Femur (tissue), 1 donor: ENCODE measurements around the gene SPOCD1.
A peak's percentile ranks its signal among the peaks of the same experiment; 100 is the strongest.

ENCODE experiments used
- DNase-seq: peaks from one replicate; pipeline ENCODE4 v3.0.0-alpha.2; 2017

Gene SPOCD1

GRCh38 chr1:31799895-31800673 is 15.7 kb downstream of the SPOCD1 start:
- DNase-seq: peak; percentile 17

DNA sequence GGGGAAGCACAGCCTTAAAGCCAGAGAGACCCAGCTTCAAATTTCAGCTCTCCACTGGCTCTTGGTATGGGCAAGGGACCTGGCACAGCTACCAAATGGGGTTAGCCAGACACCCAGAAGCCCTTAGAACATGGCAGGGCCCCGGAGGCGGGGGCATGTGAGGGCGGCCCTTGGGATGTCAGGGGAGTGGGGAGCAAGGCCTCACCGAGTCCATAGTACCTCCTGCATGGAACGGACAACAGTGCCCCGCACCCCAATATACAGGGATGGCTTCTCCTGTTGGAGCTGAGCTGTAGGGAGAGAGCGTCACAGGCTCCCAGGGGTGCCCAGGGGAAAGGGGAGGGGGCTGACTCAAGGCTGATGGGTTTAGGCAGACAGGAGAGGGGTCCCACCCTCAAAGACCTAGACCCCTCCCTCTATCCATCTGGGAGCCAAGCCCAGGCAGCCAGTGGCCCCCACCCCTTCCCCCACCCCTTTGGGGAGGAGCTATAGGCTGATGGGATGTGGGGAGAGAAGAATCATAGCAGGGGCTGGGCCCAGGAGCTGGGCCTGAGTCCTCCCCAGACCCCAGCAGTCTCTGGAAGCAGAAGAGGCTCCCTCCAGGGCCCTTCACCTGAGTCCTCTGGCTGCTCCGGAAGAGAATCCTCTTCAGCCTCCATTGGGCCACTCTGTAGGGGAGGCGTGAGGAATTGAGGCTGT is 16.5 kb downstream of the SPOCD1 start:
- no peak for DNase-seq

- no peak for DNase-seq
Measured at GRCh38 chr1:31798433-31799195, 17.2 kb downstream of the SPOCD1 start.

GRCh38 chr1:31798086-31798432 is 17.8 kb downstream of the SPOCD1 start:
- no peak for DNase-seq

DNA sequence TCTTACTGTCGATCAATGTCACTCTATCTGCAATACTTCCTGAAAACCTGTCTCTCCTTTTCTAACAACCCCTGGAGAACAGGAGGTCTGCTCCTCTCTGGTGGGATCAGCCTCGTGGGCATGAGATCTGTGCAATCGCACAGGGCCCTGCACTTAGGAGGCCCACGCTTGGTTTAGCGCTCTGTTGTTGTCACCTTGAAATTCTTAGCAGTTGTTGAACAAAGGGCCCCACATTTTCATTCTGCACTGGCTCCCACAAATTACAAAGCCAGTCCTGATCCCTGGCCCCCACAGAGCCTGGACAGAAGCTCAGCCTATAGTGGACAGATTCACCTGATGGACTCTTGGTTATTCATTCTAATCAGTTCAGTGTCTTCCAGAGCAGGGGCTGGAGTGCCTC is 18.6 kb downstream of the SPOCD1 start:
- no peak for DNase-seq

- DNase-seq: no peak
Measured at GRCh38 chr1:31796707-31797106, 19.1 kb downstream of the SPOCD1 start.

DNA sequence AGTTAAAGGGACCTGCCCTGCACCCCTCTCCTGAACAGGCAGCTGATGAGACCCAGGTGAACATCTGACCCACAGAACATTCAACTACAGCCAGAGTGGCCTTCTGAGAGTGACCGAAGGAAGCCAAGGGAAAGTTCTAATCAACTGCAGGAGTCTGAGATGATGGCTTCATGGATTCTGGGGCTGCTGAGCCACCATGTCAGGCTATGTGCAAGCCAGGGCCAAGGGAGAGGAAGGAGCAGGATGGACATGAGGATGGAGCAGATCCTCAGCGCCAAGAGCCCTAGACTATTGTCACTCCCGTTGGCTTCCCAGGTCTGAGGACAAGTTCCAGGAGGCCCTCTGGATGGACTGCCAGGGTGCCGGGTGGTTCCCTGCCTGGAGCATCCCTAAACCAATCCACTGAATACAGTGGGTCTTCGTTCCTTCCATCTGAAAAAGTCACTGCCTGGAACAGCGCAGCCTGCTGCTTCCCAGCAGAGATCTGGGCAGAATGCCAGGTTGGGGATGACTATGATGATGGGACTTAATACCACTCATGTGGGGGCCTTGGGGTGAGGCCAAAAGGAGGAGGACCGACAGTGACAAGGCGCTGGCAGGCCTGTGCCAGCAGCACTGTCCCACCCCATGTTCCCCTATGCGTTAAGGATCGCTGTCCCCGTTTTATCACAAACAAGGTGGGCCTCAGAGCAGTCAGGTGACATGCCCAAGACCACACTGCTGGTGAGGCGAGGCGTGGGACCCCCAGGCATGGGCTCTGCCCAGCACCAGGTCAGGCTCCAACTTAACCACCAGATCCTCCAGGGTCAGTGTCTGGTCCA is 19.8 kb downstream of the SPOCD1 start:
- peak; percentile 54 for DNase-seq

- DNase-seq: peak; percentile 7
Measured at GRCh38 chr1:31795096-31795675, 20.6 kb downstream of the SPOCD1 start.

DNA sequence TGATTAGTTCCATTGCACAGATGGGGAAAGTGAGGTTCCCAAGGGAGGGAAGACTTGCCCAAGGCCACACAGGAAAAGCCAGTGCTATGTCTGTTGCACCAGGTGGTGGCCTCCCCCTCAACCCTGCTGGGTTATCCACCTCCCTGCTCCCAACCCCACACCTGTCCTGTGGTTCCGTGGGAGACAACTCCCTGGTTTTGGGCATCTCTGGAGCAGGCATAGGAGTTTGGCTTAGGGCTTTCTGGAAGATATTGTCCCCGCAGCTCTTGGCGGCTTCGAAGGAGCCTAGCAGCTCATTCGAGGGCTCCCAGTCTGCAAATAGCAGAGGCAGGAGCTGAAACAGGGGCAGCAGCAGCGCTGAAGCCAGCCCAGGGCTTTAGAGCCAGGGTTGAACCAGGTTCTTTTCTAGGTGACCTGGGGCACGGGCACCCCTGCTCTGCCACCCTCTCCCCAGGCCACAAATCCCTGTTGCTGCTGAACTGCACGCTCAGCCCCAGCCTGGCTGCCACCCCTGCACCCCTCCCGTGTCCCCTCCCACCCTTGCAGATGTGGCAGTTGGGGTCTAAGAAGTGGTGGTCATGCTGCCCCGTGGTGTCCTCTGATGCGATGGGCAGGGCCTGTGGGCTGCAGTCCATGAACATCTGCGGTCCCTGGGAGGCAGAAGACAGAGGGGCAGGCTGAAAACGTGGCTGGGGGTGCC is 22.1 kb downstream of the SPOCD1 start:
- DNase-seq: peak; percentile 21

- peak; percentile 6 for DNase-seq
Measured at GRCh38 chr1:31793086-31793485, 22.7 kb downstream of the SPOCD1 start.

- DNase-seq: peak; percentile 10
Measured at GRCh38 chr1:31792541-31792940, 23.3 kb downstream of the SPOCD1 start.

DNA sequence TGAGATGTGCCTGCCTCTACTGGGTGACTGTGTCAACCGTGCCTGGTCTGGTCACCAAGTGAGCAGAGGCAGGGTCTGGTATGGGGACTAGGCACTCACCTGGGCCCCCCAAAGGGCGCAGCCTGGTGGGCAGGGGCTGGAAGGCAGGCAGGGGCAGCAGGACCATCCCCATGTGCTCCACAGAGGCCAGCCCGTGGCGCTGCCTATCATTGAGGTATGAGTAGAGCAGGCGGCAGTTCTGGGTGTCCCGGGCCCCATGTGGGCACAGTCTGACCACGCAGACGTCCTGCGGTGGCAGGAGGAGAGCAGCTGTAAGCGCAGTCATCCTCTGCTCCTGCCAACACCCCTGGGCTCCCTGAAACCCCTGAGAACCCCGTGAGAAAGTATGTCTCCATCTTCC is 23.7 kb downstream of the SPOCD1 start:
- DNase-seq: peak; percentile 6

DNA sequence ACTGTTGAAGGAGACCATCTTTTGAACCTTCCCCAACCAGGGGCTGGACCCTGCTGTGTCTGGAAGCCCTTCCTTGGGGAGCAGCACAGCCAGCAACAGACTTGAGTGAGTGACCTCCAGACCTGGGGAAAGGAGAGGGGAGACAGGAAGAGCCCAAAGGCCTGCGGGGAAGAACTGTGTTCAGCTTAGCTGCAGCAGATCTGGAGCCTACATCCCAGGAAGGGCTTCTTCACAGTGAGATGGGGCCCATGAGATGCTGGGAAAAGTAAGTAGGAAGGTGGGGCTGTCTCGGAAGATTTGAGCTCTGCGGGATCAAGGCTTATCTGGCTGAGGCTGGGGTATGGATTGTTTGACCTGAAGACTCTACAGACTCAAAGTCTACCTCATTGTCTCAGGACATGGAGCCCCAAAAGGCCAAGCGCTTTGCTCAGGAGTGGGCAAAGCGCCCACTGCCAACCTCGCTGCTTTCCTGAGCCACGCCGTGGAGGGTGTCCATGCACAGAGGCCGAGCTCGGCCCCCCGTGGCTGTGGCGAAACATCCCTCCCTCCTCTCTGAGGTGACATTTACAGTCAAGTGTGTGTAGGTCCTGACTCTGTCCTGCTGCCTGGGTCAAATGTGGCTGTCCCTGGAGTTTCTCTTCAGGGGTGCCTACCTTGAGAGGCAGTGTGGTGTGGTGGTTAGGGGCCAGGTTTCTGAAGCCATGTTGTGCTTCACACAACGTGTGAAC is 24.5 kb downstream of the SPOCD1 start:
- peak; percentile 17 for DNase-seq

- peak; percentile 15 for DNase-seq
Measured at GRCh38 chr1:31790641-31791091, 25.2 kb downstream of the SPOCD1 start.

DNA sequence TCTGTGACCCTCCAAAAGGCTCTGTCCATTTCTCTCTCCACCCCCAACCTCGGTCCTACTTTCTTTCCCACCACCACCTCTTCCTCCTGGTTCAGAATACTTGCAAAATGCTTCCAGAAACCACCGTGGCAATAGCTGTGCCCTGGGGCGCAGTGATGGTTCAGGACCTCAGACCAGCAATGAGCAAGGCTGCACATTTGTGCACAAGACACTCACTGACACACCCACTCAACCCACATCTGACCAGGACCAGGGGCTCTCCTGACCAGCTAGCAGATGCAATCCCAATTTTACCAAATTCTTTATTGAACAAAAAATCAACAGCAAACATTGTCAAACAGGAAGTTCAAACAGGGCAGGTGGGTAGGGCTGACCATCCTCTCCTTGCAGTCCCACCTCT is 25.7 kb downstream of the SPOCD1 start:
- DNase-seq: peak; percentile 11

DNA sequence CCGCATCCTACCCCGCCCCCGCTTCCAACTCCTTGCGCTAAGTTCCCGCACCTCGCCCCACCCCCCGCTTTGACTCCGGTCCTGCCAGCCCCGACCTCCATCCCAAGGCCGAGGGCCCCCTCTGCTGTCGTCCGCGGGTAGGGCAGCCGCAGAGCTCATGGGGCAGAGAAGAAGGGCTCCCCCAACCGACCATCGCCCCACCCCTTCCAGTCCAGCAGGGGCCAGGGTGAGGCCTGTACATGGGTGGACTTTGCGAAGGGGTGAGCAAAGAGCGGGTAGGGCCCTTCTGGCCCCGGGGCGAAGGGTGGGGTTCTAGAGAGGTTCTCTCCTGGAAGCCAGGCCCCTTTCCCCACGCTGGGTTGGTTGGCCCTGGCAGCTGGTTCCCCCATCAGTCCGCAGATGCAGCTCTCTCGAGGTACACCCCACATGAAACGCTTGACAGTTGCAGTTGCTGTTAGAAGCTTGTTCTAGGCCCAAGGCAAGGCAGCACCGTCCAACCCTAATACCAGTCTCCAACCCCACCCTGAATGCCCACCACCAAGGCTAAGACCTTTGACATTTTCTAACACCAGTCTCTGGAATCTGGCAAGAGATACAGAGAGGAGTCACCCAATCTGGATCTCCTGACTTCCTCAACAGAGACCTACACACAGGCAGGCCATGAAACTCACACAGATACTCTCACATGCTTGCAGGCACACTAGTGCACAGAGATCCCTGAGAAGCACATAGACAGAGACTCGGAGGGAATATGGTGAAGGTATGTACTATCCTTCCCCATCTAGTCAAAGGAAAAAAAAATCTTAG is 26.4 kb downstream of the SPOCD1 start:
- DNase-seq: peak; percentile 96

DNA sequence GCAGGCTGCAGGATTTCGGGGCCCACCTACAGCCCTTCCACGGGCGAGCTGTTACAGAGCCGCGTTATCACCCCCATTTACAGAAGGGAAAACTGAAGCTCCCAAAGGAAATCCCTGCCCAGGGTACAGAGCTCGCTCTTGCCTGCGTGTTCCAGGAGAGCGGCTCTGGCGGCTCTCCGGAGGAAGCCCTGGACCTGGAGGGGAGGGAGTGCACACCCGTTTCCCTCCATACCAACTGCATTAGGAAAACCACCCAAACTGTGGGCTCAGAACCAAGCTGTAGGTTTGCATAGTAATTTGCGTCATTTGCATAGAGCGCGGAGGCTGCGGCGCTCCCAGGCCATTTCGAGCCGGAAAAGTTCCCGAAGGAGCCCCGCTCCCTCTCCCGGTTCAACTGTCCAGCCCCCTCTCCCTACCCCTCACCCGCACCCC is 27.0 kb downstream of the SPOCD1 start:
- DNase-seq: no peak

DNA sequence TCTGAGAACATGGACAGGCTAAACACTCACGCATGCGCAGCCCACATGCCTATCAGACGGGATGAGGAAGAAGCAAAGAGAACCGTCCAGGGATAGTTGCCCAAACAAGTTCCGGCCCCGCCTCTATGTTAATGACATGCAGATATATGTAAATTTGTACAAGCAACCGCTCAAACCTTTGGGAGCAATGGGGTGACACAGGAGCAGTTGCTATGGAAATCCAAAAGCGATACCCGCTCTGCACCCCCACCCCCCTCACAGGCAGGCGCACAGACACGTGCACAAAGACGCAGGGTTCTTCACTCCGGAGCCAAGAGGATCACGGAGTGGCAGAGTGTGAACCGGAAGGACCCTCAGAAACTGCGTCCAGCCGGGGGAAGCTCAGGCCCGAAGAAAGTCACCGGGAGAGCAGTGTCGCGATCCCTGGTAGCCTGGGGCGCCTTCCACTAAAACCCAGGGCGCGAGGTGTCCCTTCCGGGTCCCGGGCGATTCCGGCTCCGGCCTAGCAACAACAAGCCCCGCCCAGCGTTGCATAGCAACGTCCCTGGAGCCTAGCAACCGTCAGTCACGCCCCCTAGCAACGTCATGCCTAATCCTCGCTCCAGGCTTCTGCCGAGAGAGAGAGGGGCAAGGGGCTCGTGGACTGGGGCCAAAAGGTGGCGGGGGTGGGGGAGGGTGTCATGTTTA is 27.5 kb downstream of the SPOCD1 start:
- DNase-seq: peak; percentile 94

DNA sequence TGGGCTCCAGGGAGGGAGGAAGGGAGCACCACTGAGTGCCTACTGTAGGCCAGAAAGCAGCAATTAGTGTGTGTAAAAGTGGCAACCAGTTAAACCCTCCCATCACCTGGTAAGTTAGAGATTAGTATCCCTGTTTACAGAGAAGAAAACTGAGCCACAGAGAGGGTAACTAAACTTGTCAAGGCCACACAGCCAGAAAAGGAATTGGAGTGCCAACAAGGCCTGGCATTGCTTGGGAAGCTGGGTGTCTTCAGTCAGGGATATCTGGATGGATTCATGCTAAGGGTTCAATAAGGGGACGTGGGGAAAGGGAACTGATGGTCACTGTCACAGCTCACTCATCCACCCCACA is 28.1 kb downstream of the SPOCD1 start:
- DNase-seq: no peak

DNA sequence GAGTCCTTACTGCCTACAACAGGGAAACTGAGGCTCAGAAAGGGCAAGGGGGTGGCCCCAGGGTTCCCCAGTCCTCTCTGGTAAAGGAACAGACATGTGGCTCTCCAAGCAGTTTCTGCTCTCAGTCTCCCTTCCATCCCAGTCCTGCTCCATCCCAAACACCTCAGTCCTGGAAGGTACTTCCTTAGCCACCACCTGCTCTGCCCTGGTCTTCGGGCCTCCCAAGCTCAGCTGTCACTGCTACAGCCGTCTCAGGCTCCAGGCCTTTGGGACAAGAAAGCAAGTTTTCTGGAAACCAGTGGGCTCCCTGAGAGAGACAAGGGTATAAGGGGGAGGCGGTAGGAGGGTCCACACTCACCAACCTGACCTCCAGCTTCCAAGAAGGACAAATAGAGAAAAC is 28.6 kb downstream of the SPOCD1 start:
- peak; percentile 17 for DNase-seq
